ENCODE results near the gene ZNF701.
"Not testable (repeated sequence)": the region's sequence is repeated elsewhere in the genome, so short reads cannot be mapped to it uniquely, and the experiment has no call there.

ZNF701 gene

DNA sequence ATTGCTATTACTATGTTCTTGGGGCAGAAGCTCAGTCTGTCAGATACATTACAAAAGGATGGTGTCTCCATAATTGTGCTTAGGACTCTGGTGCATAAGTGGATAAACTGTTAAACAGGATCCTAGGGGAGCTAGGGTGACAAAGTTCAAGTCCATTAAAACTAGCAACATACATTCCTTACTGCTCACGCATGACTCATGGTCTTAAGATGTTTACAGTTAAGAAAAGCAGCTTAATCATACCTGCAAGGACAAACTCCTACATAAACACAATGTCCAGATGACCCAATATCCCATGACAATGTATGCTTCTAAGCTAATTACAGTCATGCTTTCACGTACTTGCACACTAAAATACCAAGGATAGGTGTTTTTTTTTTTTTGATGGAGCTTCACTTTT is 3.5 kb upstream of the ZNF701 start:
- DNase-seq: no peak

DNA sequence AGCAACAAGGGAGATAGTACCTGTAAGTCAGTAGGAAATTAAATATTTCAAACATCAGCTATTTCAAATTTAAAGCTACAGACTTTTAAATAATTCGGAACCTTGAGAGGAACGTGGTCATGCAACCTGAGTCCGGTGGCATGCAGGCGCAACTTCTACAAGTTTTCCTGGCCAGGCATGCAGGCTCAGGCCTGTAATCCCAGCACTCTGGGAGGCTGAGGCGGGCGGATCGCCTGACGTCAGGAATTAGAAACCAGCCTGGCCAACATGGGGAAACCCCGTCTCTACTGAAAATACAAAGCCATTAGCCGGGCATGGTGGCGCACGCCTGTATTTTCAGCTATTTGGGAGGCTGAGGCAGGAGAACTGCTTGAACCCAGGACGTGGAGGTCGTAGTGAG is 2.2 kb upstream of the ZNF701 start:
- no peak for DNase-seq

GRCh38 chr19:52569638-52569999 is 468 bp upstream of the ZNF701 start:
- DNase-seq: not testable (repeated sequence)

DNA sequence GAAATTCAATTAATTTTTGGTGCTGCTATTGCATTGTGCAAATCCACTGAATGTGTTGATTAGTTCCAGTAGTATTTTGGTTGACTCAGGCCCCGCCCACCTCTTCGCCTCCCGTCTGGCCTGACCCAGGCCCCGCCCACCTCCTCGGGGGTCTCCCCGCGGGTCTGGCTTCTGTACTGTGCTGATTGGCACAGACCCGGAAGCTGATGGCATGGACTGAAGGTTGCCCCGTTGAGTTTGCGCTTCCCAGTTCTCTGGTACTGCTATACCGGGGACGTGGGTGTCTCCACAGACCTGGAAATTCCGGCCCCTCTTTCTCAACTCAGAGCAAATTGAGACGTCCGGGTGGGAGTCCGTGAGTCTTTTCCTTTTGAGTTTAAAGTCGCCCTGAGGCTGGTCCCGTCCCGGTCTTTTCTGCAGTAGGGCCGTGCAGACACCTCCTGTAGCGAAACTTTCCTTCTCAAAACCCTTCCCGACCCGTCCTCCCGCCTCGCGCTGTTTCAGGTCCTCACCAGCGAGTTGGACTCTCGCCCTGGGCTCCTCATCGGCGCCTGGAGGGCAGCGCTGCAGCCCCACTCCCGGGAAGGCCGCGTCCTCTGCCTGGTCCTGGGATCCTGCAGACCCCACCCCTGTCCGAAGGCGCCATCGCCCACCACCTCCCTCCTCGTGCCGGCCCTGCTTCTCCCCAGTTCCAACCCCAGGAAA is 14.8 kb downstream of the ZNF701 start:
- no peak for DNase-seq

DNA sequence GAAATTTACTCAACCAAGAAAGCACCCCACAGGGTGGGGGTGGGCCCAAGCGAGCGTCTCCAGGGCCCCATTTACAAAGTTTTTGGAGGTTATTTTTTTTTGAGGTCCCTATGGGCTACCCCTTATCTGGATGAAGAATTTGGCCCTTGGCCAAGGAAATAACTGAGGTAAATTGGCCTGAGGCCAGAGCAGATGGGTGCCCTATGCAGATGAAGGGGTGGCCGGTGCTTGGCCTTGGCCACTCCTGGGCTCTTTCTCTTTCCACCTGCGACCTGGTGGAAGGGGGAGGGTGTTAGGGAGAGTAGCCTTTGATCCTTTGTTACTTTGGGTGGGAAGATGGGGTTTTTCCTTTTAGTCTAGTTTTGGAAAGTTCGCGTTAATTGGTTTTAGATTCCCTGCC is 15.5 kb downstream of the ZNF701 start:
- DNase-seq: no peak

DNA sequence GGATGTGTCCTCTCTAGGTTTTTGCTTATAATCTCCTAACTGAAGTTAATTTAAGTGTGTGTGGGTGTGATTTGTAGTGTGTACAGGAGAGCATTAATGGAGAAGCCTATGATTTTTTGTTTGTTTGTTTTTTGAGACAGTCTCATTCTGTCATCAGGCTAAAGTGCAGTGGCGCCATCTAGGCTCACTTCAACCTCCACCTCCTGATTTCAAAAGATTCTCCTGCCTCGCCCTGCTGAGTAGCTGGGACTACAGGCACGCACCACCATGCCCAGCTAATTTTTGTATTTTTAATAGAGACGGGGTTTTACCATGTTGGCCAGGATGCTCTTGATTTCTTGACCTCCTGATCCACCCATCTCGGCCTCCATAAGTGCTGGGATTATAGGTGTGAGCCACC is 20.6 kb downstream of the ZNF701 start:
- no peak for DNase-seq

- DNase-seq: no peak
These were observed 22.2 kb downstream of the ZNF701 start for GRCh38 chr19:52592301-52592700.

DNA sequence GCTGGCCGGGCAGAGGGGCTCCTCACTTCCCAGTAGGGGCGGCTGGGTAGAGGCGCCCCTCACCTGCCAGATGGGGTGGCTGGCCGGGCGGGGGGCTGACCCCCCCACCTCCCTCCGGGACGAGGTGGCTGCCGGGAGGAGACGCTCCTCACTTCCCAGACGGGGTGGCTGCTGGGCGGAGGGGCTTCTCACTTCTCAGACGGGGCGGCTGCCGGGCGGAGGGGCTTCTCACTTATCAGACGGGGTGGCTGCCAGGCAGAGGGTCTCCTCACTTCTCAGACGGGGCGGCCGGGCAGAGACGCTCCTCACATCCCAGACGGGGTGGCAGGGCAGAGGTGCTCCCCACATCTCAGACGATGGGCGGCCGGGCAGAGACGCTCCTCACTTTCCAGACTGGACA is 23.4 kb downstream of the ZNF701 start:
- not testable (repeated sequence) for DNase-seq

- DNase-seq: no peak
These were observed 29.2 kb downstream of the ZNF701 start for GRCh38 chr19:52599241-52599640.

DNA sequence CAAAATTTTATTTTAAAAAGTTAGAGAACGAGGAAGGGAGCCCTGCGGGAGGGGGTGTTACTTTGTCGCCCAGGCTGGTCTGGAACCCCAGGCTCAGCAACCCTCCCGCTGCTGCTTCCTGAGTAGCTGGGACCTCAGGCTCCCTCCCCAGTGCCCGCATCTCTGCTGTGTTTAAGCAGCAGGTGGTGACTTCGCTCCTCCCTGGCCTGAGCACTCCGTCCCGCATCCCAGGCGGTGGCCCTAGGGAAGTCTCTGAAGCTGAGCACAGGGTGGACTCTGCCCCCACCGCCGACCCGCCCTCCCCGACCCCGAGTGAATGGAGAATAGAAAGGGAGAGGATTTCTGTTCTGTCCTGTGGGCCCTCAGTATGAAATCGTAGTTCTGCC is 30.5 kb downstream of the ZNF701 start:
- DNase-seq: no peak

- DNase-seq: peak; percentile 83
These were observed 31.2 kb downstream of the ZNF701 start for GRCh38 chr19:52601025-52601973.

DNA sequence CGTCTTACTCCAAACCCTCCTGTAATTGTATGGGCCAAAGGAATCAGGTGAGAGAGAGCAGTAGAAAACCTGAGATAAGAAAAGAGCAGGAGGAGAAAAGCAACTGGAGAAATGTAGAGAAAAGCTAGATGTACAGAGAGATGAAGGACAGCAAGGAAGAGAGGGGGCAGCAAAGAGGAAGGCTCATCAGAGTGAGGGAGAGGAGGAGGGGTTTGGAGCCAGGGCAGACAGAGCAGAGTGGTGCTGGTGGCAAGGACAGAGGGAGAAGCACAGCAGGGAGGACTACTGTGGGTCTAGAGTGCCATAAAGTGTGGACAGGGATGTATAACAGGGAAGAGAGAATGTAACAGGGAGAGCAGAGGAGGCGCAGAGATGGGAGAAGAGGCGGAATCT is 31.9 kb downstream of the ZNF701 start:
- not testable (repeated sequence) for DNase-seq

GRCh38 chr19:52602941-52603340 is 32.9 kb downstream of the ZNF701 start:
- no peak for DNase-seq

GRCh38 chr19:52603558-52604207 is 33.6 kb downstream of the ZNF701 start:
- no peak for DNase-seq

DNA sequence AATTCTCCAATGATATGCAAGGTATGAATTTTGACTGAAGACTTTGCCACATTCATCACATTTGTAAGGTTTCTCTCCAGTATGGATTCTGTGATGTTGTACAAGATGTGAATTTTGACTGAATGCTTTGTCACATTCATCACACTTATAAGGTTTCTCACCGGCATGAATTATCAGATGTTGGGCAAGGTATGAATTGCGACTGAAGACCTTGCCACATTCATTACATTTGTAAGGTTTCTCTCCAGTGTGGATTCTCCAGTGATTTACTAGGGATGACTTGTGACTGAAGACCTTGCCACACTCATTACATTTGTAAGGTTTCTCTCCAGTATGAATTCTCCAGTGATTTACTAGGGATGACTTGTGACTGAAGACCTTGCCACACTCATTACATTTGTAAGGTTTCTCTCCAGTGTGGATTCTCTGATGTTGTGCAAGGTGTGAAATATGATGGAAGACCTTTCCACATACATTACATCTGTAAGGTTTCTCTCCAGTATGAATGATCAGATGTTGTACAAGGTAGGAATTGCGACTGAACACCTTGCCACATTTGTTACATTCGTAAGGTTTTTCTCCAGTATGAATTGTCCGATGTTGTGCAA is 43.3 kb downstream of the ZNF701 start:
- DNase-seq: no peak

DNA sequence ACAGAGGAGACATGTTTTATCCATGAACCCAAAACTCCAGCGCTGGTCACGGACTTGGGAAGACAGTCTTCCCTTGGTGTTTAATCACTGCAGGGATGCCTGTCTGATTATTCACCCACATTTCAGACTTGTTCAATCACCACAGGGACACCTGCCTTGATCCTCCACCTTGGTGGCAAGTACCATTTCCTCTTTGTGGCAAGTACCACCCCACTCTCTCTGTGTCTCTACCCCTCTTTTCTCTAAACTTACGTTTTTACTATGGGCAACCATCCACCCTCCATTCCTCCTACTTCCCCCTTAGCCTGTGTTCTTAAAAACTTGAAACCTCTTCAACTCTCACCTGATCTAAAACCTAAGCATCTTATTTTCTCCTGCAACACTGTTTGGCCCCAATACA is 51.3 kb downstream of the ZNF701 start:
- no peak for DNase-seq

DNA sequence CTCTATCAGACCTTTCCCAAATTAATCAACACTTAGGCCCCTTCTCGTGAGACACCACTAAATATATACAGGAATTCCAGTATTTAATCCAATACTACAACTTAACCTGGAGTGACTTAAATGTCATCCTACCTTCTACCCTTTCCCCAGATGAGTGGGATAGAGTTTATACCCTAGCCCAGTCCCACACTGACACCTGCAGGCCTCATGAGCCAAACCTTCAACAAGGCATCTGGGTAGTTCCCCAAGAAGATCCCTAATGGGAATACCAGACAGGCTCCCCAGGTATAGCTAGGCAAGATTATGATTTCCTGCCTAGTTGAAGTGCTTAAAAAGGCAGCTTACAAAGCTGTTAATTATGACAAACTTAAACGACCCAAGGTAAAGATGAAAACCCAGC is 52.2 kb downstream of the ZNF701 start:
- DNase-seq: no peak

GRCh38 chr19:52626915-52627314 is 56.8 kb downstream of the ZNF701 start:
- no peak for DNase-seq

- not testable (repeated sequence) for DNase-seq
These were observed 57.4 kb downstream of the ZNF701 start for GRCh38 chr19:52627441-52627840.

DNA sequence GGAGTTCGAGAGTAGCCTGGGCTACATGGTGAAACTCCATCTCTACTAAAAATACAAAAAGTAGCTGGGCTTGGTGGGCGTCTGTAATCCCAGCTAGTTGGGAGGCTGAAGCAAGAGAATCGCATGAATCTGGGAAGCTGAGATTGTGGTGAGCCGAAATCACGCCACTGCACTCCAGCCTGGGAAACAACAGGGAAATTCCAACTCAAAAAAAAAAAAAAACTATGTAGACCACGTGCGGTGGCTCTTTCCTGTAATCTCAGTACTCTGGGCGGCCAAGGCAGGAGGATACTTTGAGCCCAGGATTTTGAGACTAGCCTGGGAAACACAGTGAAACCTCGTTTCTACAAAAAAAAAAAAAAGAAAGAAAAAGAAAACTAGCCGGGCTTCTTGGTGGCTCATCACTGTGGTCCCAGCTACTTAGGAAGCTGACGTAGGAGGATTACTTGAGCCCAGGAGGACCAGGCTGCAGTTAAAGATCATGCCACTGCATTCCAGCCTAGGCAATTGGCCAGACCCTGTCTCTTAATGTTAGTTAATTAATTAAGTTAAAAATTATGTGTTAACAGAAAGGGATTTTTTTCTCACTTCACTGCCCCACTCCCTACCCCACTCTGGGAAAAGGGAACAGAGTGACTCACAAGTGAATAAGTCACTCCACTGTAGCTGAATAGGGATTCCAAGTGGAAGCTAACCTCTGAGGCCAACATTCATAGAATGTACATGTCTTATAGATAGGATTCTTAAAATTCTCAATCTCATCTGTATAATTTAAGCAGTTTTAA is 65.9 kb downstream of the ZNF701 start:
- DNase-seq: no peak

Data from NCI-H1048 (cell line).